GM12865 (cell line): ENCODE results near the gene SNX5.

ENCODE experiments used
- DNase-seq: peaks from one replicate; pipeline ENCODE4 v3.0.0; 2010; ENCODE audit warnings: low read depth
- H3K4me3 ChIP-seq: 2 replicates; pipeline ENCODE4 v1.5.1; 2011; ENCODE audit warnings: mild to moderate bottlenecking, low read depth, low read length, control low read depth
- TF ChIP-seq, protein P1 (sequence below): IDR thresholded peaks from 2 replicates; pipeline ENCODE4 v1.5.1; 2011; ENCODE audit warnings: low read length, control low read depth, low read depth, inconsistent platforms; ENCODE audit not compliant: insufficient read depth; ENCODE audit errors: missing control alignments

SNX5 gene

GRCh38 chr20:17993546-17993945 is 25.0 kb upstream of the SNX5 start:
- DNase-seq, result no peak
- TF ChIP-seq, protein P1, sequence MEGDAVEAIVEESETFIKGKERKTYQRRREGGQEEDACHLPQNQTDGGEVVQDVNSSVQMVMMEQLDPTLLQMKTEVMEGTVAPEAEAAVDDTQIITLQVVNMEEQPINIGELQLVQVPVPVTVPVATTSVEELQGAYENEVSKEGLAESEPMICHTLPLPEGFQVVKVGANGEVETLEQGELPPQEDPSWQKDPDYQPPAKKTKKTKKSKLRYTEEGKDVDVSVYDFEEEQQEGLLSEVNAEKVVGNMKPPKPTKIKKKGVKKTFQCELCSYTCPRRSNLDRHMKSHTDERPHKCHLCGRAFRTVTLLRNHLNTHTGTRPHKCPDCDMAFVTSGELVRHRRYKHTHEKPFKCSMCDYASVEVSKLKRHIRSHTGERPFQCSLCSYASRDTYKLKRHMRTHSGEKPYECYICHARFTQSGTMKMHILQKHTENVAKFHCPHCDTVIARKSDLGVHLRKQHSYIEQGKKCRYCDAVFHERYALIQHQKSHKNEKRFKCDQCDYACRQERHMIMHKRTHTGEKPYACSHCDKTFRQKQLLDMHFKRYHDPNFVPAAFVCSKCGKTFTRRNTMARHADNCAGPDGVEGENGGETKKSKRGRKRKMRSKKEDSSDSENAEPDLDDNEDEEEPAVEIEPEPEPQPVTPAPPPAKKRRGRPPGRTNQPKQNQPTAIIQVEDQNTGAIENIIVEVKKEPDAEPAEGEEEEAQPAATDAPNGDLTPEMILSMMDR, result no peak
- no peak overlapping the region for H3K4me3 ChIP-seq

- DNase-seq, result no peak
- no peak overlapping the region for H3K4me3 ChIP-seq
- TF ChIP-seq, protein P1, result no peak
These were observed 24.4 kb upstream of the SNX5 start for GRCh38 chr20:17992847-17993513.

GRCh38 chr20:17992224-17992637 is 23.6 kb upstream of the SNX5 start:
- H3K4me3 ChIP-seq, result no peak overlapping the region
- TF ChIP-seq, protein P1, result no peak
- DNase-seq, result peak; percentile 60

DNA sequence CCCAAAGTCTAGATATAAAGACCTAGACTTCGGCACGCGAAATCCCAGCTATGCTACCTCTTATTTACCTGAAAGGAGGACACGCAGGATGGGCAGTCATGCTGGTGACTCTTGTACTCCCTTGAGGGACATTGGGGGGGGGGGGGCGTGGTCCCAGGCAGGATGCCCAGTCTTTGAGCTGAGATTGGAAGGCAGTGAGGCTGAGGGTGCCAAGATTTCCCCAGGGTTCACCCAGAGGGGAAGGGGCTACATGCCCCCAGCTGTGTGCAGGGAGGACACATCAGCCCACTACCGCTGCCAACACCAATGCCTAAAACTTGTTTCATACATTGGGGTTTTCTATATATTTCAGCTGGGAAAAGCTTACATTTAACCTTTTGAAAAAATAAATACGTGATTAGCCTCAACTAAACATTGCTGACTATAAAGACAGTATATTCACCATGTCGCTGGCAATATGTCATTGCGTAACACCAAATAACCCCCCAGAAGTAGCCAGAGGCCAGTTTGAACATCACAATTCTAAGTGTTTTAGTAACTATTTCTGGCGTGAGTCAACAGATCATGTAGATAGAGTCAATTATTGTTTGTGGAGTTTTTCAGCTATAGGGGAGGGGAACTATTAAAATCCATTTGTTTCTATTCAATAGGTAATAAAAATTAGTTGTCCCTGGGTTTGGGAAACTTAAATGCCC is 21.8 kb upstream of the SNX5 start:
- TF ChIP-seq, protein P1, result no peak
- no peak overlapping the region for H3K4me3 ChIP-seq
- no peak for DNase-seq

DNA sequence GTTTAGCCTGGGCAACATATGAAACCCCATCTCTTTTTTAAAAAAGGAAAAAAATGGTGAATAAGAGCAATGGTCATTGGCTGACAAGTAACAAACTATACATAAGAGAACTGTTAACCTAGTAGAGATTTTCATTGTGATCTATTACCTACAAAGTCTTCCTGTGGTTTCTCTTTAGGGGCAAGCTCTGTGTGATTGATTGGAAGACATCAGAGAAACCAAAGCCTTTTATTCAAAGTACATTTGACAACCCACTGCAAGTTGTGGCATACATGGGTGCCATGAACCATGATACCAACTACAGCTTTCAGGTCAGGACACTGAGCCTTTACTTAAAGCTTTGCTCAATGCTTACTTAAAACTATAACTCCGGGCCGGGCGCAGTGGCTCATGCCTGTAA is 19.4 kb upstream of the SNX5 start:
- TF ChIP-seq, protein P1, result no peak

GRCh38 chr20:17985388-17986018 is 16.9 kb upstream of the SNX5 start:
- no peak for DNase-seq
- TF ChIP-seq, protein P1, result no peak
- no peak overlapping the region for H3K4me3 ChIP-seq

More for the DNA sequence above, 19.4 kb upstream of the SNX5 start:
- H3K4me3 ChIP-seq, result no peak overlapping the region
- no peak for DNase-seq

GRCh38 chr20:17976305-17976704 is 7.7 kb upstream of the SNX5 start:
- H3K4me3 ChIP-seq, result no peak overlapping the region
- no peak for DNase-seq
- TF ChIP-seq, protein P1, result no peak
